Measurements from ENCODE around the gene GAL3ST1. TPM values are rescaled to one million over a fixed set of nuclear protein-coding genes. Genes with fewer than 3 reads are reported as not detected.

Gene GAL3ST1
- total and polyA plus RNA-seq, 2 of the 8 experiments (the other 6 are each of a cell fraction or from before 2014, with no cell fraction given), result 11.0 to 32.5 TPM

GRCh38 chr22:30516731-30517130 is 57.7 kb downstream of the GAL3ST1 start:
- H3K14ac ChIP-seq (ENCODE audit: insufficient read length), result no peak overlapping the region
- WGBS, 2 experiments (ENCODE audit: extremely low coverage in 1 of 2, insufficient coverage in 1 of 2, insufficient read length in 1 of 2, insufficient replicate concordance in 2 of 2, low coverage in 1 of 2, low lambda C conversion rate in 2 of 2, missing lambda C conversion rate in 1 of 2), result 88% methylated on average over 5 of the region's 5 CpGs; no CpG with 5 or more reads in 1 of the 2 experiments
- no peak overlapping the region for H2AK5ac ChIP-seq (ENCODE audit: low read depth, low read length)
- no peaks in the 10 kb centered on the region; a peak in 1 of 7 replicates for H3K4me1 ChIP-seq (replicated peaks in 1 of 4; ENCODE audit: control insufficient read depth in 3 of 4, insufficient read depth in 4 of 4, low read length in 3 of 4)
- no peak overlapping the region for H3K23ac ChIP-seq (ENCODE audit: insufficient read length)
- H4K5ac ChIP-seq (ENCODE audit: insufficient read length, low read depth, low read length), result no peak overlapping the region
- H3K36me3 ChIP-seq (ENCODE audit: control insufficient read depth in 2 of 4, insufficient read depth in 4 of 4, low read length in 3 of 4), result no peaks in the 10 kb centered on the region
- H3K9ac ChIP-seq (replicated peaks in 1 of 4; ENCODE audit: extremely low read depth in 1 of 4, low read depth in 3 of 4, low read length in 3 of 4), result no peak overlapping the region
- H3K9me3 ChIP-seq (ENCODE audit: insufficient read depth in 2 of 2, low read depth in 1 of 2, low read length in 1 of 2), result no peaks in the 10 kb centered on the region
- no peak overlapping the region for H4K91ac ChIP-seq (replicated peaks; ENCODE audit: insufficient read length, low read length)
- no peak overlapping the region for H3K18ac ChIP-seq (ENCODE audit: extremely low read depth, low read length)
- DNase-seq (ENCODE audit: low read depth in 1 of 2, low spot score in 2 of 2) (no peak), FAIRE-seq (no peak)
- no peak overlapping the region for H2AFZ ChIP-seq (ENCODE audit: low read length)
- H2BK15ac ChIP-seq (ENCODE audit: low read length), result no peak overlapping the region
- H2BK120ac ChIP-seq (replicated peaks; ENCODE audit: low read depth, low read length), result no peak overlapping the region
- no peak overlapping the region for H4K8ac ChIP-seq (ENCODE audit: extremely low read depth, insufficient read depth, low read length)
- no peaks in the 10 kb centered on the region for H3K23me2 ChIP-seq (ENCODE audit: low read depth, low read length)
- H3K4me3 ChIP-seq (ENCODE audit: extremely low read depth in 1 of 4, insufficient read depth in 2 of 4, low read depth in 3 of 4, low read length in 4 of 4), result no peak overlapping the region
- CTCF ChIA-PET (ENCODE audit: partially characterized antibody), result interaction anchor here (2.2 kb wide), 1 partner anchor 32 kb away, joined by 8 read pairs; no protein-coding TSS in a partner anchor
- no peak overlapping the region for H3K27ac ChIP-seq (ENCODE audit: low read depth, low read length)
- H3K4ac ChIP-seq (replicated peaks; ENCODE audit: insufficient read length, low read depth, low read length), result no peak overlapping the region
- no peaks in the 10 kb centered on the region for H3K27me3 ChIP-seq (replicated peaks in 1 of 4; ENCODE audit: control insufficient read depth in 3 of 4, extremely low read depth in 1 of 4, insufficient read depth in 3 of 4, low read length in 3 of 4)
- no peak overlapping the region for H2BK20ac ChIP-seq (ENCODE audit: low read length)
- no peaks in the 10 kb centered on the region for H3K79me2 ChIP-seq (ENCODE audit: control insufficient read depth in 1 of 2, insufficient read depth in 2 of 2, low read length in 2 of 2)
- no peak overlapping the region for H3K4me2 ChIP-seq (ENCODE audit: insufficient read depth in 1 of 2, low read depth in 2 of 2, low read length in 2 of 2)
- no peak overlapping the region for H3K56ac ChIP-seq (replicated peaks; ENCODE audit: insufficient read length, low read depth, low read length)
- no peak overlapping the region for H2BK12ac ChIP-seq (ENCODE audit: low read depth, low read length)
- no peaks in the 10 kb centered on the region for H3K79me1 ChIP-seq (ENCODE audit: low read depth, low read length)
- POLR2A ChIA-PET (ENCODE audit: partially characterized antibody), result no interaction called here
- H2BK5ac ChIP-seq (ENCODE audit: low read depth, low read length), result no peak overlapping the region
- H4K20me1 ChIP-seq (replicated peaks in 1 of 2; ENCODE audit: control insufficient read depth in 1 of 2, insufficient read depth in 2 of 2, low read length in 2 of 2), result no peaks in the 10 kb centered on the region
- TF ChIP-seq CBX8 (IDR thresholded peaks at IDR 0.05; ENCODE audit: borderline replicate concordance, low read depth, low read length) (no peak), CEBPB (IDR thresholded peaks at IDR 0.05; ENCODE audit: low read depth, low read length) (no peak), KDM4A (IDR thresholded peaks at IDR 0.05; ENCODE audit: low read depth, low read length, severe bottlenecking) (no peak), RFX5 (IDR thresholded peaks at IDR 0.05; ENCODE audit: borderline replicate concordance, low read depth, low read length) (no peak), ASH2L (IDR thresholded peaks at IDR 0.05; ENCODE audit: low read length) (no peak), BRCA1 (IDR thresholded peaks at IDR 0.05; ENCODE audit: low read depth, low read length) (no peak), SAP30 (IDR thresholded peaks at IDR 0.05; ENCODE audit: insufficient read depth, insufficient replicate concordance, low read length) (no peak), EGR1 (IDR thresholded peaks at IDR 0.05; ENCODE audit: borderline replicate concordance, low read depth, low read length) (no peak), SP1 (IDR thresholded peaks at IDR 0.05; ENCODE audit: low read depth, low read length) (no peak), SIN3A (conservative IDR thresholded peaks at IDR 0.05 in 1 of 2, IDR thresholded peaks at IDR 0.05 in 1 of 2; ENCODE audit: low read depth in 1 of 2, low read length in 2 of 2) (no peak), CTBP2 (IDR thresholded peaks at IDR 0.05; ENCODE audit: borderline replicate concordance, insufficient read depth, insufficient read length, low read length) (no peak), RNF2 (IDR thresholded peaks at IDR 0.05; ENCODE audit: borderline replicate concordance, low read depth, low read length, missing control alignments, poor library complexity, severe bottlenecking) (no peak), POU5F1 (IDR thresholded peaks at IDR 0.05; ENCODE audit: low read depth, low read length) (no peak), HDAC6 (IDR thresholded peaks at IDR 0.05; ENCODE audit: low read depth, low read length) (no peak)

Measured in H1 (cell line).